ENCODE data around the gene DEGS1. TPM values are rescaled to one million over a fixed set of nuclear protein-coding genes. Genes with fewer than 3 reads are reported as not detected.
A peak's percentile ranks its signal among the peaks of the same experiment; 100 is the strongest.

DEGS1 gene
- total and polyA plus RNA-seq, 10 of the 15 experiments (the other 5 are each of a cell fraction or from before 2014, with no cell fraction given), result 16.5 to 133 (median 46.0) TPM

GRCh38 chr1:224182866-224183590 is at the start of gene DEGS1 (continued):
- TF ChIP-seq, protein P1, sequence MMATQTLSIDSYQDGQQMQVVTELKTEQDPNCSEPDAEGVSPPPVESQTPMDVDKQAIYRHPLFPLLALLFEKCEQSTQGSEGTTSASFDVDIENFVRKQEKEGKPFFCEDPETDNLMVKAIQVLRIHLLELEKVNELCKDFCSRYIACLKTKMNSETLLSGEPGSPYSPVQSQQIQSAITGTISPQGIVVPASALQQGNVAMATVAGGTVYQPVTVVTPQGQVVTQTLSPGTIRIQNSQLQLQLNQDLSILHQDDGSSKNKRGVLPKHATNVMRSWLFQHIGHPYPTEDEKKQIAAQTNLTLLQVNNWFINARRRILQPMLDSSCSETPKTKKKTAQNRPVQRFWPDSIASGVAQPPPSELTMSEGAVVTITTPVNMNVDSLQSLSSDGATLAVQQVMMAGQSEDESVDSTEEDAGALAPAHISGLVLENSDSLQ (IDR thresholded peaks at IDR 0.05), result no peak
- 0 out of 2 replicates have a peak, but pooled peaks have one; percentile 54 for TF ChIP-seq STAT1 (conservative IDR thresholded peaks at IDR 0.05)
- TF ChIP-seq, protein P2, sequence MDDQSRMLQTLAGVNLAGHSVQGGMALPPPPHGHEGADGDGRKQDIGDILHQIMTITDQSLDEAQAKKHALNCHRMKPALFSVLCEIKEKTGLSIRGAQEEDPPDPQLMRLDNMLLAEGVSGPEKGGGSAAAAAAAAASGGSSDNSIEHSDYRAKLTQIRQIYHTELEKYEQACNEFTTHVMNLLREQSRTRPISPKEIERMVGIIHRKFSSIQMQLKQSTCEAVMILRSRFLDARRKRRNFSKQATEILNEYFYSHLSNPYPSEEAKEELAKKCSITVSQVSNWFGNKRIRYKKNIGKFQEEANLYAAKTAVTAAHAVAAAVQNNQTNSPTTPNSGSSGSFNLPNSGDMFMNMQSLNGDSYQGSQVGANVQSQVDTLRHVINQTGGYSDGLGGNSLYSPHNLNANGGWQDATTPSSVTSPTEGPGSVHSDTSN (IDR thresholded peaks at IDR 0.05; ENCODE audit: insufficient replicate concordance, low read depth, low read length), result no peak
- 0 out of 2 replicates have a peak, but pooled peaks have one; percentile 64 for TF ChIP-seq CHD1 (IDR thresholded peaks at IDR 0.05; ENCODE audit: low read depth, low read length)
- peak; percentile 17 for TF ChIP-seq TBL1XR1 (IDR thresholded peaks at IDR 0.05; ENCODE audit: low read depth, low read length)
- TF ChIP-seq KLF5 (IDR thresholded peaks at IDR 0.05; ENCODE audit: partially characterized antibody), result peak; percentile 64
- TF ChIP-seq IKZF1 (conservative IDR thresholded peaks at IDR 0.05), result peak; percentile 78
- TF ChIP-seq MEF2B (IDR thresholded peaks at IDR 0.05; ENCODE audit: partially characterized antibody, poor library complexity, severe bottlenecking), result no peak
- TF ChIP-seq MAX (IDR thresholded peaks at IDR 0.05; ENCODE audit: low read depth, low read length), result peak; percentile 57; the same call in 1 of the 2 replicates
- TF ChIP-seq GATAD2B (conservative IDR thresholded peaks at IDR 0.05; ENCODE audit: low read depth), result peak; percentile 96
- TF ChIP-seq, protein P3, sequence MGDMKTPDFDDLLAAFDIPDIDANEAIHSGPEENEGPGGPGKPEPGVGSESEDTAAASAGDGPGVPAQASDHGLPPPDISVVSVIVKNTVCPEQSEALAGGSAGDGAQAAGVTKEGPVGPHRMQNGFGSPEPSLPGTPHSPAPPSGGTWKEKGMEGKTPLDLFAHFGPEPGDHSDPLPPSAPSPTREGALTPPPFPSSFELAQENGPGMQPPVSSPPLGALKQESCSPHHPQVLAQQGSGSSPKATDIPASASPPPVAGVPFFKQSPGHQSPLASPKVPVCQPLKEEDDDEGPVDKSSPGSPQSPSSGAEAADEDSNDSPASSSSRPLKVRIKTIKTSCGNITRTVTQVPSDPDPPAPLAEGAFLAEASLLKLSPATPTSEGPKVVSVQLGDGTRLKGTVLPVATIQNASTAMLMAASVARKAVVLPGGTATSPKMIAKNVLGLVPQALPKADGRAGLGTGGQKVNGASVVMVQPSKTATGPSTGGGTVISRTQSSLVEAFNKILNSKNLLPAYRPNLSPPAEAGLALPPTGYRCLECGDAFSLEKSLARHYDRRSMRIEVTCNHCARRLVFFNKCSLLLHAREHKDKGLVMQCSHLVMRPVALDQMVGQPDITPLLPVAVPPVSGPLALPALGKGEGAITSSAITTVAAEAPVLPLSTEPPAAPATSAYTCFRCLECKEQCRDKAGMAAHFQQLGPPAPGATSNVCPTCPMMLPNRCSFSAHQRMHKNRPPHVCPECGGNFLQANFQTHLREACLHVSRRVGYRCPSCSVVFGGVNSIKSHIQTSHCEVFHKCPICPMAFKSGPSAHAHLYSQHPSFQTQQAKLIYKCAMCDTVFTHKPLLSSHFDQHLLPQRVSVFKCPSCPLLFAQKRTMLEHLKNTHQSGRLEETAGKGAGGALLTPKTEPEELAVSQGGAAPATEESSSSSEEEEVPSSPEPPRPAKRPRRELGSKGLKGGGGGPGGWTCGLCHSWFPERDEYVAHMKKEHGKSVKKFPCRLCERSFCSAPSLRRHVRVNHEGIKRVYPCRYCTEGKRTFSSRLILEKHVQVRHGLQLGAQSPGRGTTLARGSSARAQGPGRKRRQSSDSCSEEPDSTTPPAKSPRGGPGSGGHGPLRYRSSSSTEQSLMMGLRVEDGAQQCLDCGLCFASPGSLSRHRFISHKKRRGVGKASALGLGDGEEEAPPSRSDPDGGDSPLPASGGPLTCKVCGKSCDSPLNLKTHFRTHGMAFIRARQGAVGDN (IDR thresholded peaks at IDR 0.05), result peak; percentile 60; the same call in 1 of the 2 replicates
- TF ChIP-seq, protein P4, sequence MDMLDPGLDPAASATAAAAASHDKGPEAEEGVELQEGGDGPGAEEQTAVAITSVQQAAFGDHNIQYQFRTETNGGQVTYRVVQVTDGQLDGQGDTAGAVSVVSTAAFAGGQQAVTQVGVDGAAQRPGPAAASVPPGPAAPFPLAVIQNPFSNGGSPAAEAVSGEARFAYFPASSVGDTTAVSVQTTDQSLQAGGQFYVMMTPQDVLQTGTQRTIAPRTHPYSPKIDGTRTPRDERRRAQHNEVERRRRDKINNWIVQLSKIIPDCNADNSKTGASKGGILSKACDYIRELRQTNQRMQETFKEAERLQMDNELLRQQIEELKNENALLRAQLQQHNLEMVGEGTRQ (IDR thresholded peaks at IDR 0.05; ENCODE audit: borderline replicate concordance, low read depth, low read length), result no peak
- TF ChIP-seq TCF3 (IDR thresholded peaks at IDR 0.05; ENCODE audit: borderline replicate concordance, insufficient read depth, low read depth, low read length), result peak; percentile 46; the same call in 1 of the 2 replicates
- TF ChIP-seq ATF7 (IDR thresholded peaks at IDR 0.05; ENCODE audit: low read depth), result 0 out of 2 replicates have a peak, but pooled peaks have one; percentile 8
- TF ChIP-seq IKZF2 (IDR thresholded peaks at IDR 0.05), result peak; percentile 78 to 81; a peak in 2 of 4 replicates
- 0 out of 2 replicates have a peak, but pooled peaks have one; percentile 7 for TF ChIP-seq BCL11A (IDR thresholded peaks at IDR 0.05; ENCODE audit: low read depth, low read length)
- TF ChIP-seq ZSCAN29 (IDR thresholded peaks at IDR 0.05), result peak; percentile 89
- TF ChIP-seq EED (IDR thresholded peaks at IDR 0.05; ENCODE audit: low read depth), result peak; percentile 25; the same call in 1 of the 2 replicates
